ENCODE results near the gene IRAK2.

Gene IRAK2

GRCh38 chr3:10196389-10197052, 31.8 kb downstream of the IRAK2 start:
- TF ChIP-seq PPARA (CRISPR knock-in tag; IDR thresholded peaks at IDR 0.05; ENCODE audit: borderline replicate concordance) = no peak
- TF ChIP-seq ZNF8 (CRISPR knock-in tag; IDR thresholded peaks at IDR 0.05) = no peak
- no peak for TF ChIP-seq ISL1 (CRISPR knock-in tag; IDR thresholded peaks at IDR 0.05)
- ATAC-seq = no peak

- TF ChIP-seq CSRNP3 (CRISPR knock-in tag; IDR thresholded peaks at IDR 0.05) (no peak), PATZ1 (CRISPR knock-in tag; IDR thresholded peaks at IDR 0.05; ENCODE audit: borderline replicate concordance) (no peak), ZC3H10 (CRISPR knock-in tag; IDR thresholded peaks at IDR 0.05) (no peak), TOX (CRISPR knock-in tag; IDR thresholded peaks at IDR 0.05; ENCODE audit: borderline replicate concordance) (no peak), RARB (CRISPR knock-in tag; IDR thresholded peaks at IDR 0.05) (no peak), ZFP30 (CRISPR knock-in tag; IDR thresholded peaks at IDR 0.05) (no peak), CSDC2 (CRISPR knock-in tag; IDR thresholded peaks at IDR 0.05) (no peak), OSR1 (CRISPR knock-in tag; IDR thresholded peaks at IDR 0.05) (no peak), ZNF565 (CRISPR knock-in tag; conservative IDR thresholded peaks at IDR 0.05; ENCODE audit: low read depth) (no peak), ARNTL (CRISPR knock-in tag; IDR thresholded peaks at IDR 0.05; ENCODE audit: borderline replicate concordance, low read depth) (no peak), CREB5 (CRISPR knock-in tag; IDR thresholded peaks at IDR 0.05; ENCODE audit: low read depth) (no peak), SNAI2 (CRISPR knock-in tag; IDR thresholded peaks at IDR 0.05) (no peak), ZNF70 (CRISPR knock-in tag; IDR thresholded peaks at IDR 0.05) (no peak), ESRRG (CRISPR knock-in tag; IDR thresholded peaks at IDR 0.05) (no peak), TSHZ2 (CRISPR knock-in tag; IDR thresholded peaks at IDR 0.05) (no peak), ISL1 (CRISPR knock-in tag; IDR thresholded peaks at IDR 0.05) (no peak)
- no peak for ATAC-seq
Measured at GRCh38 chr3:10198226-10198625, 33.5 kb downstream of the IRAK2 start.

- TF ChIP-seq CREB5 (CRISPR knock-in tag; IDR thresholded peaks at IDR 0.05; ENCODE audit: low read depth) = no peak
- no peak for TF ChIP-seq ZNF565 (CRISPR knock-in tag; conservative IDR thresholded peaks at IDR 0.05; ENCODE audit: low read depth)
- no peak for TF ChIP-seq CSRNP3 (CRISPR knock-in tag; IDR thresholded peaks at IDR 0.05)
- no peak for TF ChIP-seq ISL1 (CRISPR knock-in tag; IDR thresholded peaks at IDR 0.05)
- TF ChIP-seq TCF4 (CRISPR knock-in tag; IDR thresholded peaks at IDR 0.05; ENCODE audit: borderline replicate concordance) = no peak
- TF ChIP-seq ZFP3 (CRISPR knock-in tag; IDR thresholded peaks at IDR 0.05) = no peak
- no peak for TF ChIP-seq POU6F1 (CRISPR knock-in tag; IDR thresholded peaks at IDR 0.05; ENCODE audit: borderline replicate concordance, low read depth)
- TF ChIP-seq PPARA (CRISPR knock-in tag; IDR thresholded peaks at IDR 0.05; ENCODE audit: borderline replicate concordance) = no peak
- peak; percentile 57 for ATAC-seq
Measured at GRCh38 chr3:10198761-10199649, 34.3 kb downstream of the IRAK2 start.

Measured in SK-N-SH treated with all-trans-retinoic acid at 6 μM for 48 hours (cell line).